ENCODE results near the gene OR13C5.
"Not testable (repeated sequence)": the region's sequence is repeated elsewhere in the genome, so short reads cannot be mapped to it uniquely, and the experiment has no call there.

The OR13C5 gene

GRCh38 chr9:104599313-104599712 lies at the start of gene OR13C5:
Gene OR13C5 (minus strand): TSS chr9:104599413. CDS start chr9:104599413, 0 bp downstream.
- not testable (repeated sequence) for DNase-seq

GRCh38 chr9:104635456-104635855 lies 36.2 kb upstream of the OR13C5 start:
- DNase-seq: no peak

- no peak for DNase-seq
Observed at GRCh38 chr9:104633976-104634520, 34.8 kb upstream of the OR13C5 start.

- peak in 1 of 2 donors; percentile 8 for DNase-seq
Observed at GRCh38 chr9:104625964-104626363, 26.8 kb upstream of the OR13C5 start.

GRCh38 chr9:104618104-104618503 lies 18.9 kb upstream of the OR13C5 start, which contains the start of gene OR13C9:
Gene OR13C9 (minus strand): TSS chr9:104618204. CDS start chr9:104618204, 0 bp downstream.
- DNase-seq: no peak

- no peak for DNase-seq
Observed at GRCh38 chr9:104617418-104617817, 18.2 kb upstream of the OR13C5 start.

- no peak for DNase-seq
Observed at GRCh38 chr9:104611213-104611612, 12.0 kb upstream of the OR13C5 start.

GRCh38 chr9:104608336-104608735 lies 9.1 kb upstream of the OR13C5 start:
- no peak for DNase-seq

GRCh38 chr9:104606152-104606551 lies 6.9 kb upstream of the OR13C5 start:
- DNase-seq: no peak

GRCh38 chr9:104605527-104605926 lies 6.3 kb upstream of the OR13C5 start, which contains the start of gene OR13C2:
Gene OR13C2 (minus strand): TSS chr9:104605627. CDS start chr9:104605627, 0 bp downstream.
- DNase-seq: not testable (repeated sequence)

GRCh38 chr9:104604801-104605200 lies 5.6 kb upstream of the OR13C5 start:
- DNase-seq: no peak

GRCh38 chr9:104598749-104599148 lies 464 bp downstream of the OR13C5 start:
- DNase-seq: not testable (repeated sequence)

GRCh38 chr9:104589626-104590025 lies 9.6 kb downstream of the OR13C5 start:
- DNase-seq: no peak

GRCh38 chr9:104586496-104587180 lies 12.6 kb downstream of the OR13C5 start:
- DNase-seq: no peak

- no peak for DNase-seq
Observed at GRCh38 chr9:104580562-104580961, 18.7 kb downstream of the OR13C5 start.

GRCh38 chr9:104577263-104577662 lies 21.9 kb downstream of the OR13C5 start:
- no peak for DNase-seq

GRCh38 chr9:104575456-104575855 lies 23.8 kb downstream of the OR13C5 start:
- no peak for DNase-seq

GRCh38 chr9:104572612-104573011 lies 26.6 kb downstream of the OR13C5 start:
- no peak for DNase-seq

- no peak for DNase-seq
Observed at GRCh38 chr9:104568868-104569267, 30.3 kb downstream of the OR13C5 start, which contains the start of gene OR13C8. Gene OR13C8 (plus strand): TSS chr9:104569168. CDS start chr9:104569168, 0 bp downstream.

- no peak for DNase-seq
Observed at GRCh38 chr9:104564358-104564757, 34.9 kb downstream of the OR13C5 start.

GRCh38 chr9:104556830-104557634 lies 42.2 kb downstream of the OR13C5 start:
- no peak for DNase-seq

- no peak for DNase-seq
Observed at GRCh38 chr9:104555521-104555920, 43.7 kb downstream of the OR13C5 start.

- DNase-seq: no peak
Observed at GRCh38 chr9:104553261-104553660, 46.0 kb downstream of the OR13C5 start.
